D341Med (cell line): ENCODE data around the gene LYSMD1.

Source experiments
- DNase-seq: peaks from one replicate; pipeline ENCODE4 v3.0.0; 2012; ENCODE audit warnings: low spot score

LYSMD1 gene

DNA sequence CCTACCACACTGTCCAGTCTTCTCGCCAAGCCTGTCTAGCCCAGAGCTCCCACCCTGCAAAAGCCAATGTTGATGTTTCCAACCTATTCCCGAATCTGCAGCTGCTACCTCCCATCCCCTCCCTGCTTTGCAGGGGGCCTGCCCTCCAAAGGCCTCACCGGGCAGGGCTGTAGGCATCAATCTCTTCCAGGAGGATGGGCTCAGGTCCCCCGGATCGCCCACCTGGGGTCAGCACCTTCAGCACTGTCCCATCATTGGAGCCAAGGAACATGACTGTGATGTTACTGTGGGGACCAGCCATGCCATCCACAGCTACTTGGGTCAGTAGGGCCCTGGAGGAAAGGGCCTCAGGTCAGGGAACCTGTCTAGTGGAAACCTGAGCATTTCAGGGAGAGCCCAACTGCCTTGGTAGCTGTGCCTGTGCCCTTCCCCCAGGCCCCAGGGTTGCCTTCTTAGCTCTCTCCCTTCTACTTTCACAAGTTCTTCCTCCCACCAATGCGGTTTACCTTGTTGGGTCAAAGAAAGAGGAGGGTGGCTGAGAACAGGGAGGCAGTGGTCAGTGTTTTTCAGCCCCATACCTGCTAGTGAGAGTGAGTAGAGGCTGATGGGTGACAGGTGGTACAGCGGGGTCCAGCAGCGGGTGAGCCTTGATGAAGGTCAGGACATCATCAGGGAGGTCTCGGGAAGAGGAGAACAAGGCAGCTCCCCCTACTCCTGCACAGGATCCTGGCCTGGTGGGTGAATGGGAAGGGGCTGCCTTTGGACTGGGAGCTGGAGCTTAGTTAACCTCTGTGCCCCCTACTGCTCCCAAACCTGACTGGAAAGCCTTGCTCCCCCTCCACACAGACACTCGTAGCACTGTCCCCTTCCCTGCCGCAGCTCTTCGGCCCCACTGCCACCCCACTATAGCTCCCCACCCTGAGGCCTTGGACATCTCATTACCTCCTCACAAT is 30.0 kb downstream of the LYSMD1 start:
- DNase-seq, result no peak

DNA sequence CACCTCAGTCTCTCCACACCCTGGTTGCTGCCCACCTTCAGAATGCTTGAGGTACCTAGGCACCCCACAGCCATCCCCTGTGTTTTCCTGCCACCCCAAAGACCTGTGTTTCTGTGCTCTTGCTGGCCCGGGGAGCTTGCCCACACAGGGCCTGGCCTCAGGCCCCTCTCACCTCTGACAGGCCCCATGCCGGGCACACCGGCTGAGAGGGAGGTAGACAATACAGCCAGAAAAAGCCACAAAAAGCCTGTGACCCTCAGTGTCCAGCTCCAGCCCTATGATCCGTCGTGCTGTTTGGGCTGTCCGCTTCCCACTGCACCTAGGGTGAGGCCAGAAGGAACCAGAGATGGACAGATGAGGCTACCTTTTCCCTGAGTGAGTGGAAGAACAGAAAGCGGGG is 30.7 kb downstream of the LYSMD1 start:
- DNase-seq, result no peak

DNA sequence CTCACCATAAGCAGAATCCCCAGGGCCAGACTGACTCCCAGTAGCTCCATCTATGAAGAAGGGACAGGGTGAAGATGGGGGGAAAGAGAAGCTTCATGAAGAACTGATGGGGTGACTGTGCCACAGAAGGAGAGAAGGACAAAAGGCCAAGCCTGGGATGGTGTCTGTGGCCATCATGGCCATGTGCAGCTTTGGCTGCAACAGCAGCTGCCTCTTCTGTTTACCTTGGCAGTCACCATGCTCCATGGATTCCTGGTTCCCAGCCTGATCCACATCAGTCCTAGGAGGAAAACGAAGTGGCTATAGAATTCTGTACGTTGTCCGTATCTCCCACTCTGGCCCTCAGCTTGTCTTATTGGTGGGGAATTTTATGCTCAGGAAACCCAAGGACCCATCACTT is 31.3 kb downstream of the LYSMD1 start:
- DNase-seq, result no peak

DNA sequence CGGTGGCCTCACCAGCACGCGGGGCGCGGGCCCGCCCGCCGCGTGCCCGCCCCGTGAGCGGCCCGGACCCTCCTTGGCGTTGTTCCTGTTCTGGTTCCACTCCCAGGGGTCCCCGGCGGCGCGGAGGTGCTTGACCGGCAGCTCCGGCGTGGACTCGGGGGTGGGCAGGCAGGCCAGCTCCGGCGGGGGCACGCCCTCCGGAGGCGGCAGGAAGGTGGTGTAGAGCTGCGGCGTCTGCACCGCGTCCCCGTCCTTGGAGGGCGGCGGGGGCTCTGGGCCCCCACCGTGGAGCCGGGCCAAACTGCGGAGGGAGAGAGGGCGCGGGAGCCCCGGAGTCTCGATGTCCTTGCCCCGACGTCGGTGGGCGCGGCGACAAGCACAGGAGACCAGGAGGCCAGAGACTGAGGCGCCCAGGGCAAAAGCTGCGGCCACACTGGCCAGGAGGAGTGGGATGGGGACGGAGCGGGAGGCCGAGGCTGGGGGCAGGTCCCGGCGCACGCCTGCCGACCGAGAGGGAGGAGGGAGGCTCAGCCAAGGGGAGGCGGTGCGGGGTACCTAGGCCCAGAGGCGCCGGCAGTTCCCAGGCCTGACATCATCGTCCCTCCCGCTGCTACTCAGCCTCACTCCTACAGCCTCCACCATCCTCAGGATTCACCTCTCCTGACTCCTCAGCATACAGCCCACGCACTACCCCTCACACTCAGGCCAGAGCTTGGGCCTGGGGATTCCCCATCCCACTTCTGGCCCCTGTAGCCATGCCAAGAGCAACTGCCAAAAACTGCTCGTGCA is 32.5 kb downstream of the LYSMD1 start:
- peak; percentile 48 for DNase-seq

DNA sequence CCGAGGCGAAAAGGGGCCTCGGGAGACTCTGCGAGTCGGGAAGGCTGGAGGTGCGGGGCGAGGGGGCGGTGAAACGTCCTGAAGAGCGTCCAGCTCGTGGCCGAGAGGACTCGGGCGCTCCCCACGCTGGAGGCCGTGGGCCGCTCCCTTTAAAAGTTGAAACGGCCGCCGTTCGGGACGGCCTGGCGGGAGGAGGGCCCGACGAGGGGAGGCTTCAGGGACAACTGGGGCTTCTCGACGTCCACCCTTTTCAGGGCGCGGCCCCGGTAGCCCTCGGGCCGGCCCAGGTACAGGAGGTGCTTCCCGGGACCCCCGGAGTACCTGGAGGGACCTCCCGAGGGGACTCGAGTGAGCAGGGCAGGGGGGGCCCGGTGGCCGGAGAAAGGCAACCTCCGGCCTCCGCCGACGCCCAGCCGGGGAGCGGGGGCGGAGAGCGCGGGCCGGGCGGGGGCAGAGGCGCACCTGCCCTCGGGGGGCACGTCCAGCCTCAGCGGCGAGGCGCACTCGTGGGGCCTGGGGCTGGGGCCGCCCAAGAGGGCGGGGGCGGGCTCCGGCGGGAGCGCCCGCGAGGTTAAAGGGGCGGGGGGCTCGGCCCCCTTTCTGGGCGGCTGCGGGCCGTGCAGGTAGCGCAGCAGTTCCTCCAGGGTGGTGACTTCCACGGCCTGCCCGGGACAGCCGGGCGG is 33.2 kb downstream of the LYSMD1 start:
- peak; percentile 47 for DNase-seq

DNA sequence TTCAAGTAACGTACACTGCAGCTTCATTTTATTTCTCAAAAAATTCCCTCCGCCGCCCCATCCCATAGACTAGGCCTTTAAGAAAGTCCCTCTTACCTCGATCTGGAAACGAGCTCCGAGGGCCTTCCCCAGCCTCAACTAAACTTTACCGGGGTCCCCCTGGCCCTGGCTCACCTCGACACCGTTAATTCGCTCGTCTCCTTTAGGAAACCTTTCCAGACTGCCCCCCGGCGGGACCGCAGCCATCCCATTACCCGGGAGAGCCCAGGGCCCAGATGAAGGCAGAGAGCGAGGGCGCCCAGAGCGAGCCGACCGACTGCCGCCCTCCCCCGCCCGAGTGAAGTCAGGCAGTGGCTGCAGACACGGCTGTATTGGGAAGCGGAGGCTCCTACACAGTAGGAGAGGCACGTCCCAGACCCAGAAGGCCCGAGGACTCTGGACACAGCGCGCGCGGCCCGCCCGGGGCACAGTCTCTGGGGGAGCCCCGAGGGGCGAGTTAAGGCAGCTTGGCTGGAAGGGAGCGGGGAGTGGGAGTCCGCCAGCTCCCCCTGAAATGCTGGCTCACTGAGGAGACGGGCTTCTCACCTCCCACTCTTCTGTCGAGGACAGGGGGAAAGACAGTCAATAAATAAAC is 33.9 kb downstream of the LYSMD1 start:
- DNase-seq, result no peak

DNA sequence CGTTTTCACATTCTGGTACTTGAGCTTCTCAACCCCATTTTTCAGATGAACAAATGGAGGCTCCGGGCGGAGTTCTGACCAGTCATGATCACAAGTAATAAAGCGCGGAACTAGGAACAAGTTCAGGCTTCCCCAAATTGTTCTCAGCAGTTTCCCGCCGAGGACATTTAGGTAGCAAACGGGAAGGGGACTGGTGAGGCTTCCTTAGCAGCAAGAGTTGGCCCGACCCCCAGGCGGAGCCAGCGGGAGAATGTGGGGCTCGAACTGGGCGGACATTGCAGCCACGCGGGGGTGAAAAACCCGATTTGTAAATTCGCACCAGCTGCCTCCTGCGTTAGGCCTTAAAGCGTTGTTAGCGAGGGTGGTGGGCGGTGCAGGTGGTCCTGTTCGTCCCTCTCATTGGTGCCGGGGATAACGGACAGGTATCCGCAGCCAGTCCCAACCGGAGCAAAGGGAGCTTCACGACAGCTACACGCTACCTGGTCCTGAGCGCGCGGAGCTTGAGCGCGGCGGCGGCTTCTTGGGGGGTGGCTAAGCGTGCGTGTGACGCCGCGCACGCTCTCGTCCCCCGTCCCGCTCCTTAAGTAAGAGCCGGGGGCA is 34.6 kb downstream of the LYSMD1 start:
- no peak for DNase-seq

DNA sequence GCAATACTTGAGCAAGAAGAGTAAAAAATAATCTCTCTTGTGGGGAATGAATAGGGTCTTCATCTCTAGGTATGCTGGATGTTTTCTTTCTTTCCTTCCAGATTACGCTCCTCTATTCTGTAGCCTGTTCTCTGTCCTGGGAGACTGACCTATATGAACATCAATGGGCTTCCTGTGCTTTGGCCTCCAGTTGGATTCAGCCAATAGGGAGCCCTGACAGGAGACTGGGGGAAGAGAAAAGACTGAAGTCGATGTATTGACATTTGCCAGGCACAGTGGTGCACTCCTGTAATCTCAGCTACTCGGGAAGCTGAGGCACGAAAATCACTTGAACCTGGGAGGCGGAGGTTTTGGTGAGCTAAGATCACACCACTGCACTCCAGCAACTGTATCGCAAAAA is 36.9 kb downstream of the LYSMD1 start:
- DNase-seq, result no peak

DNA sequence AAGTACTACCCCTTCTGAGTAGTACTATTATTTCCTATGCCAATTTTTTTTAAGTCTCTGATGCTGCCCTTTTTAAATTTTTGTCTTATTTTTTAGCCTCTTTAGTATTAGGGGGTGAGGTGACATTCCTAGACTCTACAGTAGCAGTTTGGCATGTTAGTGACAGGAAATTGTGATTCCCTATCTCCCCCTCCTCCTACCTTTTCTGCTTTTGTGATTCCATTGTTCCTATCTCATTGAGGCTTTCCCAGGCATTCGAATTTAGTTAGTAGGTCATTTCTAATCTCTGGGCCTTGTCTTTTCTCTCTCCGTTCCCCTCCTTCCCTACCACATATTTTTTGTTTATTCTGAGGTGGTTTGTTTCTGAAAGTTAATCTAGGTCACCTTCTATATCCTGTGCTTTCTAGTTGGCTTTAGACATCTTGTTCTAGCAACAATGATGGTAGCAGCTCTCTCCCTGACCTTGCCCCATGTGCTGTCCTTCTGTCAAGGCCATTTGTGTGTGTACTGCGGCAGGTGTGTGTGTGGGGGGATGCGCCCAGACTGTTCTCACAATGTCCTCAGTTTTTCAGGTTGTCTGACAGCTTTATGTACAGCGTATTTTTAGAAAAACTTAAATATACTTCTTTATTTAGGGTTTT is 40.8 kb downstream of the LYSMD1 start:
- DNase-seq, result no peak

DNA sequence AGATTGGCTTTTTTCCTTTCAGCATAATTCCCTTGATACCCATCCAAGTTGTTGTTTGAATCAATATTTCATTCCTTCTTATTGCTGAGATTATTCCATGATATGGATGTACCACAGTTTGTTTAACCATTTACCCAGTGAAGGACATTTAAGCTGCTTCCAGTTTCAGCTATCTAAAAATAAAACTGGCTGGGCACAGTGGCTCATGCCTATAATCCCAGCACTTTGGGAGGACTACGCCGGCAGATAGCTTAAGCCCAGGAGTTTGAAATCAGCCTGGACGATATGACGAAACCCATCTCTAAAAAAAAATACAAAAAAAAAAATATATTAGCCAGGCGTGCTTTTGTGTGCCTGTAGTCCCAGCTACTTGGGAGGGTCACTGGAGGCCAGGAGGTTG is 51.8 kb downstream of the LYSMD1 start:
- no peak for DNase-seq
